ENCODE data around the gene POLD4.

POLD4 gene

GRCh38 chr11:67301313-67301921 lies 51.9 kb downstream of the POLD4 start:
- no peak for DNase-seq (ENCODE audit: low spot score)

All from pons (tissue), 1 donor.